Peyer's patch (tissue), 4 donors: ENCODE results near the gene CBARP.

Source experiments
- POLR2A ChIP-seq, 2 donors: fragments of 450-650 bp; IDR thresholded peaks; one replicate each; pipeline ENCODE4 v1.5.1; 2017; ENCODE audit warnings: antibody characterized with exemption in 2 of 2, mild to moderate bottlenecking in 2 of 2, moderate library complexity in 2 of 2
- TF ChIP-seq, protein P1 (sequence below), 6 experiments: fragments of 450-650 bp in 4 of 6; fragments of 200-600 bp in 2 of 6; sonication (generic) in 1 of 6; IDR thresholded peaks; one replicate each; pipeline ENCODE4 v1.5.1; 2017 to 2019; ENCODE audit warnings: antibody characterized with exemption in 6 of 6, mild to moderate bottlenecking in 3 of 6, moderate library complexity in 1 of 6

DNA sequence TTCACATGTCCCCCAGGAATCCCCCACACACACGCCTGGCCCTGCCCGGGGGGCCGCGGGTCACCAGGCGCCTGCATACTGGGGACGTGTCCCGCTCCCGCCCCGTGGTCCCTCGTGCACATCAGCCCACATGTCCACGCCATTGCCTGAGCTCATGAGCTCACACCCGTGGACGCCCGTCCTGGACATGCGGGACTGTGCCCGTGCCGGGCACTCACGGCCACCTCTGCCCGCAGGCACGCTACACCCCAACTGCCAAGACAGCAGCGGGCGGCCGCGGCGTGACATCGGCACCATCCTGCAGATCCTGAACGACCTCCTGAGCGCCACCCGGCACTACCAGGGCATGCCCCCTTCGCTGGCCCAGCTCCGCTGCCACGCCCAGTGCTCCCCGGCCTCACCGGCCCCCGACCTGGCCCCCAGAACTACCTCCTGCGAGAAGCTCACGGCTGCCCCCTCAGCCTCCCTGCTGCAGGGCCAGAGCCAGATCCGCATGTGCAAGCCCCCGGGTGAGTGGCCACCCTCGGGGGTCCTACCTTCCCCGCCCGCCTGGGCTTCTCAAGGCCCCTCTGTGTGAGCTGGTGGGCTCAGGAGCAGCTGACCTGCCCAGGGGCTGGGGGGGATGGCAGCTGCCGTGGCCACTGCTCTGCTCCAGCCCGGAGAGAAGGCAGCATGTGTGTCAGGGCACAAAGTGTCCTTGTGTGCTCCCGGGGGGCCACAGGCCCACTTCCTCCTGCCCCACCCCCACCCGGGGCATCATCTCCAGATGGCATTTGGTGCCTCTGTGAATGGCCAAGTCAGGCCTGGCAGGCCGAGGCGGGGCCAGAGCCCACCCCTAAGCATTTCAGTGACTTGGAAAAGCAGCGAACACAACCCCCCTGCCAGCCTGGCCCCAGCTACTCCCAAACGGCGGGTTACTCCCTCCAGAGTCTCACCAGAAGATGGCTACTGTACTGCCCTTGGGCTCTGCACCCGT, 17.7 kb upstream of the CBARP start:
- TF ChIP-seq, protein P1, sequence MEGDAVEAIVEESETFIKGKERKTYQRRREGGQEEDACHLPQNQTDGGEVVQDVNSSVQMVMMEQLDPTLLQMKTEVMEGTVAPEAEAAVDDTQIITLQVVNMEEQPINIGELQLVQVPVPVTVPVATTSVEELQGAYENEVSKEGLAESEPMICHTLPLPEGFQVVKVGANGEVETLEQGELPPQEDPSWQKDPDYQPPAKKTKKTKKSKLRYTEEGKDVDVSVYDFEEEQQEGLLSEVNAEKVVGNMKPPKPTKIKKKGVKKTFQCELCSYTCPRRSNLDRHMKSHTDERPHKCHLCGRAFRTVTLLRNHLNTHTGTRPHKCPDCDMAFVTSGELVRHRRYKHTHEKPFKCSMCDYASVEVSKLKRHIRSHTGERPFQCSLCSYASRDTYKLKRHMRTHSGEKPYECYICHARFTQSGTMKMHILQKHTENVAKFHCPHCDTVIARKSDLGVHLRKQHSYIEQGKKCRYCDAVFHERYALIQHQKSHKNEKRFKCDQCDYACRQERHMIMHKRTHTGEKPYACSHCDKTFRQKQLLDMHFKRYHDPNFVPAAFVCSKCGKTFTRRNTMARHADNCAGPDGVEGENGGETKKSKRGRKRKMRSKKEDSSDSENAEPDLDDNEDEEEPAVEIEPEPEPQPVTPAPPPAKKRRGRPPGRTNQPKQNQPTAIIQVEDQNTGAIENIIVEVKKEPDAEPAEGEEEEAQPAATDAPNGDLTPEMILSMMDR (IDR thresholded peaks at IDR 0.05): no peak
- TF ChIP-seq POLR2A (IDR thresholded peaks at IDR 0.05): no peak
